Measurements from ENCODE around the gene AXIN1. TPM values are rescaled to one million over a fixed set of nuclear protein-coding genes. Genes with fewer than 3 reads are reported as not detected.
"Not testable (repeated sequence)": the region's sequence is repeated elsewhere in the genome, so short reads cannot be mapped to it uniquely, and the experiment has no call there.

The AXIN1 gene
- total RNA-seq, 1 donor from 2014 or later, result 43.5 TPM

- peak; percentile 85 for DNase-seq (ENCODE audit: low read depth)
These were observed 17.9 kb upstream of the AXIN1 start, which contains the start of gene MRPL28 for GRCh38 chr16:370443-370842. TSS of gene MRPL28 (minus strand) at chr16:370538. CDS start at chr16:370218, 320 bp downstream.

- DNase-seq (ENCODE audit: low read depth), result no peak
These were observed 17.4 kb upstream of the AXIN1 start for GRCh38 chr16:369866-370436.

- DNase-seq (ENCODE audit: low read depth), result no peak
These were observed 16.8 kb upstream of the AXIN1 start for GRCh38 chr16:369275-369865.

GRCh38 chr16:368388-369158 lies 16.1 kb upstream of the AXIN1 start:
- no peak for DNase-seq (ENCODE audit: low read depth)

GRCh38 chr16:367333-367903 lies 14.9 kb upstream of the AXIN1 start:
- no peak for DNase-seq (ENCODE audit: low read depth)

GRCh38 chr16:366476-366875 lies 14.0 kb upstream of the AXIN1 start:
- DNase-seq (ENCODE audit: low read depth), result no peak

- DNase-seq (ENCODE audit: low read depth), result no peak
These were observed 12.3 kb upstream of the AXIN1 start for GRCh38 chr16:364595-365491.

GRCh38 chr16:363766-364490 lies 11.4 kb upstream of the AXIN1 start:
- DNase-seq (ENCODE audit: low read depth), result peak; percentile 35

- DNase-seq (ENCODE audit: low read depth), result no peak
These were observed 10.7 kb upstream of the AXIN1 start for GRCh38 chr16:363110-363765.

- not testable (repeated sequence) for DNase-seq (ENCODE audit: low read depth)
These were observed 10.1 kb upstream of the AXIN1 start for GRCh38 chr16:362702-362999.

- peak; percentile 57 for DNase-seq (ENCODE audit: low read depth)
These were observed 9.6 kb upstream of the AXIN1 start for GRCh38 chr16:361872-362701.

GRCh38 chr16:361341-361871 lies 8.9 kb upstream of the AXIN1 start:
- DNase-seq (ENCODE audit: low read depth), result no peak

- DNase-seq (ENCODE audit: low read depth), result no peak
These were observed 8.3 kb upstream of the AXIN1 start for GRCh38 chr16:360698-361336.

GRCh38 chr16:359871-360697 lies 7.6 kb upstream of the AXIN1 start:
- no peak for DNase-seq (ENCODE audit: low read depth)

- DNase-seq (ENCODE audit: low read depth), result no peak
These were observed 6.7 kb upstream of the AXIN1 start for GRCh38 chr16:359067-359763.

- no peak for DNase-seq (ENCODE audit: low read depth)
These were observed 4.2 kb upstream of the AXIN1 start for GRCh38 chr16:356741-357140.

GRCh38 chr16:354971-355461 lies 2.5 kb upstream of the AXIN1 start:
- no peak for DNase-seq (ENCODE audit: low read depth)

All from renal cortical epithelial cell (primary cell).